ENCODE measurements around the gene TNK2.
"Not testable (repeated sequence)": the region's sequence is repeated elsewhere in the genome, so short reads cannot be mapped to it uniquely, and the experiment has no call there.

Gene TNK2

GRCh38 chr3:195816276-195816913 lies 92.0 kb downstream of the TNK2 start:
- H3K27ac ChIP-seq (ENCODE audit: low read depth, low read length); H3K36me3 ChIP-seq (ENCODE audit: control insufficient read depth, insufficient read depth, low read length); H3K4me3 ChIP-seq (ENCODE audit: low read length); H3K27me3 ChIP-seq (ENCODE audit: control insufficient read depth, insufficient read depth, low read length); H3K4me1 ChIP-seq (ENCODE audit: control insufficient read depth, insufficient read depth, low read length); H3K9ac ChIP-seq (ENCODE audit: low read length): not testable (repeated sequence)

GRCh38 chr3:195815169-195815771 lies 93.1 kb downstream of the TNK2 start:
- no peaks in the 10 kb centered on the region for H3K4me1 ChIP-seq (ENCODE audit: control insufficient read depth, insufficient read depth, low read length)
- H3K27me3 ChIP-seq (ENCODE audit: control insufficient read depth, insufficient read depth, low read length), result no peaks in the 10 kb centered on the region
- no peak overlapping the region for H3K27ac ChIP-seq (ENCODE audit: low read depth, low read length)
- H3K9ac ChIP-seq (ENCODE audit: low read length), result no peak overlapping the region
- no peak overlapping the region for H3K4me3 ChIP-seq (ENCODE audit: low read length)
- no peaks in the 10 kb centered on the region for H3K36me3 ChIP-seq (ENCODE audit: control insufficient read depth, insufficient read depth, low read length)

- H3K9ac ChIP-seq (ENCODE audit: low read length), result no peak overlapping the region
- H3K27me3 ChIP-seq (ENCODE audit: control insufficient read depth, insufficient read depth, low read length), result peaks cover 3% of the 10 kb centered on the region
- H3K36me3 ChIP-seq (ENCODE audit: control insufficient read depth, insufficient read depth, low read length), result no peaks in the 10 kb centered on the region
- H3K4me1 ChIP-seq (ENCODE audit: control insufficient read depth, insufficient read depth, low read length), result no peaks in the 10 kb centered on the region
- H3K4me3 ChIP-seq (ENCODE audit: low read length), result no peak overlapping the region
- H3K27ac ChIP-seq (ENCODE audit: low read depth, low read length), result no peak overlapping the region
Measured at GRCh38 chr3:195813916-195814640, 94.3 kb downstream of the TNK2 start.
